ENCODE results near the gene SPATA20. TPM values are rescaled to one million over a fixed set of nuclear protein-coding genes. Genes with fewer than 3 reads are reported as not detected.

SPATA20 gene
- total RNA-seq, 1 donor from 2014 or later, result 71.7 TPM

GRCh38 chr17:50527949-50528474 is 19.0 kb upstream of the SPATA20 start:
- Mint-ChIP-seq H3K4me3 (no peak overlapping the region), H3K27ac (no peak overlapping the region), H3K27me3 (ENCODE audit: low read depth) (no peaks in the 10 kb centered on the region), H3K36me3 (no peaks in the 10 kb centered on the region), H3K4me1 (peaks cover 17% of the 10 kb centered on the region), H3K9me3 (no peaks in the 10 kb centered on the region)
- no peak for TF ChIP-seq CTCF (IDR thresholded peaks at IDR 0.05; ENCODE audit: unreplicated experiment)
- DNase-seq (ENCODE audit: low spot score in 2 of 2, unreplicated experiment in 2 of 2), result no peak

- peaks cover 35% of the 10 kb centered on the region for H3K4me1 Mint-ChIP-seq
- no peak overlapping the region for H3K4me3 Mint-ChIP-seq
- no peaks in the 10 kb centered on the region for H3K9me3 Mint-ChIP-seq
- peaks cover 7% of the 10 kb centered on the region for H3K27me3 Mint-ChIP-seq (ENCODE audit: low read depth)
- TF ChIP-seq CTCF (IDR thresholded peaks at IDR 0.05; ENCODE audit: unreplicated experiment), result no peak
- H3K36me3 Mint-ChIP-seq, result no peaks in the 10 kb centered on the region
- H3K27ac Mint-ChIP-seq, result no peak overlapping the region
- DNase-seq (ENCODE audit: low spot score in 2 of 2, unreplicated experiment in 2 of 2), result no peak
These were observed 17.1 kb upstream of the SPATA20 start for GRCh38 chr17:50529849-50530248.

- H3K9me3 Mint-ChIP-seq, result no peaks in the 10 kb centered on the region
- peak overlapping the region; percentile 79 for H3K4me3 Mint-ChIP-seq
- TF ChIP-seq CTCF (IDR thresholded peaks at IDR 0.05; ENCODE audit: unreplicated experiment), result no peak
- peaks cover 5% of the 10 kb centered on the region for H3K36me3 Mint-ChIP-seq
- peaks cover 43% of the 10 kb centered on the region for H3K4me1 Mint-ChIP-seq
- H3K27me3 Mint-ChIP-seq (ENCODE audit: low read depth), result peaks cover 7% of the 10 kb centered on the region
- peak overlapping the region; percentile 68 for H3K27ac Mint-ChIP-seq
- no peak for DNase-seq (ENCODE audit: low spot score in 2 of 2, unreplicated experiment in 2 of 2)
These were observed 15.4 kb upstream of the SPATA20 start for GRCh38 chr17:50531428-50532025.

- Mint-ChIP-seq H3K27me3 (ENCODE audit: low read depth) (peaks cover 7% of the 10 kb centered on the region), H3K4me1 (peaks cover 43% of the 10 kb centered on the region), H3K27ac (peak within 1 kb of the TSS; percentile 96), H3K4me3 (peak within 1 kb of the TSS; percentile 79), H3K36me3 (peaks cover 5% of the 10 kb centered on the region), H3K9me3 (no peaks in the 10 kb centered on the region)
- TF ChIP-seq CTCF (IDR thresholded peaks at IDR 0.05; ENCODE audit: unreplicated experiment), result no peak
- DNase-seq (ENCODE audit: low spot score in 2 of 2, unreplicated experiment in 2 of 2), result peak in 1 of 2 experiments; percentile 80
These were observed 14.4 kb upstream of the SPATA20 start, which contains the start of gene EPN3 for GRCh38 chr17:50532452-50533024. EPN3 (plus strand) TSS chr17:50532735; CDS start chr17:50536557, 3,822 bp downstream.

- H3K36me3 Mint-ChIP-seq, result peaks cover 5% of the 10 kb centered on the region
- peak overlapping the region; percentile 96 for H3K27ac Mint-ChIP-seq
- H3K27me3 Mint-ChIP-seq (ENCODE audit: low read depth), result peaks cover 7% of the 10 kb centered on the region
- H3K4me3 Mint-ChIP-seq, result peak overlapping the region; percentile 79
- DNase-seq (ENCODE audit: low spot score in 2 of 2, unreplicated experiment in 2 of 2), result no peak
- no peak for TF ChIP-seq CTCF (IDR thresholded peaks at IDR 0.05; ENCODE audit: unreplicated experiment)
- no peaks in the 10 kb centered on the region for H3K9me3 Mint-ChIP-seq
- H3K4me1 Mint-ChIP-seq, result peaks cover 43% of the 10 kb centered on the region
These were observed 13.8 kb upstream of the SPATA20 start for GRCh38 chr17:50533185-50533584.

Data from mesothelial cell of epicardium (in vitro differentiated cells).